Gastroesophageal sphincter (tissue), 4 donors: Measurements from ENCODE around the gene PLCB1. TPM values are rescaled to one million over a fixed set of nuclear protein-coding genes. Genes with fewer than 3 reads are reported as not detected.

Experiments
- ATAC-seq: fragments of 150-250 bp; one replicate; pipeline ENCODE4 v1.9.1; 2016; ENCODE audit warnings: mild to moderate bottlenecking, moderate library complexity
- H3K27ac ChIP-seq, 4 donors: fragments of 200-600 bp; sonication (generic) in 3 of 4; 1 replicate in 3 of 4; 2 replicates in 1 of 4; pipeline ENCODE4 v1.5.1; 2016 to 2019
- H3K27me3 ChIP-seq: fragments of 200-600 bp; sonication (generic); one replicate; pipeline ENCODE4 v1.5.1; 2019
- H3K36me3 ChIP-seq, 2 donors: fragments of 200-600 bp; sonication (generic); one replicate each; pipeline ENCODE4 v1.5.1; 2019; ENCODE audit warnings: control low read depth in 1 of 2
- H3K4me1 ChIP-seq, 3 donors: fragments of 200-600 bp; sonication (generic); 1 replicate in 2 of 3; 2 replicates in 1 of 3; pipeline ENCODE4 v1.5.1; 2016 to 2019; ENCODE audit warnings: control low read depth in 2 of 3
- H3K4me3 ChIP-seq, 2 donors: fragments of 200-600 bp; sonication (generic); one replicate each; pipeline ENCODE4 v1.5.1; 2019; ENCODE audit warnings: mild to moderate bottlenecking in 1 of 2, moderate library complexity in 1 of 2
- H3K9me3 ChIP-seq, 3 donors: fragments of 200-600 bp; sonication (generic); one replicate each; pipeline ENCODE4 v1.5.1; 2017 to 2019; ENCODE audit warnings: control low read depth in 2 of 3
- EP300 ChIP-seq: sonication (generic); formaldehyde crosslinking; IDR thresholded peaks from one replicate; pipeline ENCODE4 v1.6.1; 2017; ENCODE audit warnings: antibody characterized with exemption, mild to moderate bottlenecking
- POLR2A ChIP-seq, 2 donors: fragments of 450-650 bp; IDR thresholded peaks; one replicate each; pipeline ENCODE4 v1.6.1; 2017; ENCODE audit warnings: antibody characterized with exemption in 2 of 2, mild to moderate bottlenecking in 2 of 2, moderate library complexity in 1 of 2
- POLR2AphosphoS5 ChIP-seq: sonication (generic); formaldehyde crosslinking; IDR thresholded peaks from one replicate; pipeline ENCODE4 v1.6.1; 2017; ENCODE audit warnings: antibody characterized with exemption
- WGBS, 2 donors: methylation state at CpG; one replicate each; pipeline ENCODE4 v1.1.5; 2018; ENCODE audit warnings: low coverage in 1 of 2; 5-methylcytosine and 5-hydroxymethylcytosine counted together
- total RNA-seq, 4 donors: library from RNA; depleted of rRNA; stranded (reverse); fragments of >200 nt; gene quantifications; one replicate each; pipeline ENCODE4 v1.1.0, GENCODE V29; 2016
- TF ChIP-seq, protein P1 (sequence below), 4 experiments: fragments of 200-600 bp in 2 of 4; fragments of 450-650 bp in 2 of 4; sonication (generic) in 1 of 4; IDR thresholded peaks; one replicate each; pipeline ENCODE4 v1.5.1; 2017 to 2019; ENCODE audit warnings: antibody characterized with exemption in 4 of 4, mild to moderate bottlenecking in 2 of 4, moderate library complexity in 2 of 4

The PLCB1 gene
- total RNA-seq, 4 donors from 2014 or later, result 60.8 to 104 (median 69.0) TPM

- no peak overlapping the region for H3K4me3 ChIP-seq
- H3K4me1 ChIP-seq, result peaks cover 0 to 11% (median 0%) of the 10 kb centered on the region in 3 donors
- no peak for ATAC-seq
- H3K9me3 ChIP-seq, result no peaks in the 10 kb centered on the region
- 81% methylated on average over 4 of the region's 4 CpGs for WGBS, 2 donors
- peaks cover 0 to 19% of the 10 kb centered on the region in 2 donors for H3K36me3 ChIP-seq
- no peak for TF ChIP-seq POLR2A (IDR thresholded peaks at IDR 0.05)
- TF ChIP-seq, protein P1, sequence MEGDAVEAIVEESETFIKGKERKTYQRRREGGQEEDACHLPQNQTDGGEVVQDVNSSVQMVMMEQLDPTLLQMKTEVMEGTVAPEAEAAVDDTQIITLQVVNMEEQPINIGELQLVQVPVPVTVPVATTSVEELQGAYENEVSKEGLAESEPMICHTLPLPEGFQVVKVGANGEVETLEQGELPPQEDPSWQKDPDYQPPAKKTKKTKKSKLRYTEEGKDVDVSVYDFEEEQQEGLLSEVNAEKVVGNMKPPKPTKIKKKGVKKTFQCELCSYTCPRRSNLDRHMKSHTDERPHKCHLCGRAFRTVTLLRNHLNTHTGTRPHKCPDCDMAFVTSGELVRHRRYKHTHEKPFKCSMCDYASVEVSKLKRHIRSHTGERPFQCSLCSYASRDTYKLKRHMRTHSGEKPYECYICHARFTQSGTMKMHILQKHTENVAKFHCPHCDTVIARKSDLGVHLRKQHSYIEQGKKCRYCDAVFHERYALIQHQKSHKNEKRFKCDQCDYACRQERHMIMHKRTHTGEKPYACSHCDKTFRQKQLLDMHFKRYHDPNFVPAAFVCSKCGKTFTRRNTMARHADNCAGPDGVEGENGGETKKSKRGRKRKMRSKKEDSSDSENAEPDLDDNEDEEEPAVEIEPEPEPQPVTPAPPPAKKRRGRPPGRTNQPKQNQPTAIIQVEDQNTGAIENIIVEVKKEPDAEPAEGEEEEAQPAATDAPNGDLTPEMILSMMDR (IDR thresholded peaks at IDR 0.05), result no peak
- TF ChIP-seq POLR2AphosphoS5, result no peak
- no peak for TF ChIP-seq EP300
- no peak overlapping the region for H3K27ac ChIP-seq
- H3K27me3 ChIP-seq, result no peaks in the 10 kb centered on the region
These were observed 675.6 kb downstream of the PLCB1 start for GRCh38 chr20:8807480-8808201.

DNA sequence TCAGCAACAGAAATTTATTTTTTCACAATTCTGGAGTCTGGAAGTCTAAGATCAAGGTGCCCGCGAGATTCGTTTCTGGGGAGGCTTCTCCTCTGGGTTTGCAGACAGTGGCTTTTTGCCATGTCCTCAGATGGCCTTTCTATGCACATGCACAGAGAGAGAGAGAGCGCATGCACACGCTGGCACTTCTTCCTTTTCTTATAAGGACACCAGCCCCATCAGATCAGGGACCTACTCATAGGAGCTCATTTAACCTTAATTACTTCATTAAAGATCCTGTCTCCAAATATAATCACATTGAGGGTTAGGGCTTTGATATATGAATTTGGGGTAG, 676.1 kb downstream of the PLCB1 start:
- Histone ChIP-seq H3K4me1 (peaks cover 0 to 11% (median 0%) of the 10 kb centered on the region in 3 donors), H3K36me3 (peaks cover 0 to 17% of the 10 kb centered on the region in 2 donors), H3K27ac (no peak overlapping the region), H3K9me3 (no peaks in the 10 kb centered on the region), H3K27me3 (no peaks in the 10 kb centered on the region), H3K4me3 (no peak overlapping the region)
- TF ChIP-seq, protein P1 (IDR thresholded peaks at IDR 0.05), result no peak
- TF ChIP-seq POLR2A (IDR thresholded peaks at IDR 0.05) (no peak), EP300 (no peak), POLR2AphosphoS5 (no peak)
- no peak for ATAC-seq
- WGBS, 2 donors, result 44 to 52% methylated on average over 5 of the region's 5 CpGs

DNA sequence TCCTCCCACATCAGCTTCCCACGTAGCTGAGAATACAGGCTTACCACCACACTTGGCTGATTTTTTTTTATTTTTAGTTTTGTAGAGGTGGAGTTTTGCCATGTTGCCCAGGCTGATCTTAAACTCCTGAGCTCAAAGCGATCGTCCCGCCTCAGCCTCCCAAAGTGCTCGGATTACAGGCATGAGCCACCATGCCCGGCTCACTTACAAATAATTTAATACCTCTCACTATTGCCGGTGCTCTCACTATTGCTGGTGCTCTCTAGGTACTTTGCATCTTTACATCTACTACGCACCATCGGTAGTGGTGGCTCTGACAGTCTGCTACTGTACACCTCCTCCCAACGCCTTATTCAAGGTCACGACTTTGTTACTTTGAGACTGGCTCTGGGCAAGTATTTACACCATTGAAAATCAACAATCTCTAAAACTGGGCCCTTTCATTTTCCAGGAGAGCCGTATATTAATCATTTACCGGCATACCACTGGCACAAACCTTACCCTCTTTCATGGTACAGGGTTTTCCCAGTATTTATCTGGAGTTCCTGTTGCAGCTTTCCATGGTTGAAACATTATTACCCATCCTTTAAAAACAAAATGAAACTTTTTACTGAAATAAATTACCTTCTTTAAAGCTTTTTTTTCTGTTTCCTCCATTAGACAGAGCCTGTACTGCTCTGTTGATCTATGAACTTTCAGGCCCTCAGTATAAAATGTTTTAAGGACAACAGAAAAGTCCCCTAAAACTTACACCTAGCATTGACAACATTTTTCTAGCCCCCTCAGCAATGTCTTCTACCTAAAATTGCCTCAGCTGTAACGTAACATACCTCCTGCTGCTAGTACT, 677.3 kb downstream of the PLCB1 start:
- WGBS, 2 donors, result 90 to 92% methylated on average over 6 to 9 of the region's 14 CpGs
- H3K4me3 ChIP-seq, result no peak overlapping the region
- no peaks in the 10 kb centered on the region for H3K27me3 ChIP-seq
- no peak for ATAC-seq
- TF ChIP-seq POLR2A (IDR thresholded peaks at IDR 0.05) (no peak), POLR2AphosphoS5 (no peak), EP300 (no peak)
- TF ChIP-seq, protein P1 (IDR thresholded peaks at IDR 0.05), result no peak
- H3K4me1 ChIP-seq, result peaks cover 0 to 11% (median 0%) of the 10 kb centered on the region in 3 donors
- no peaks in the 10 kb centered on the region for H3K9me3 ChIP-seq
- peaks cover 0 to 12% of the 10 kb centered on the region in 2 donors for H3K36me3 ChIP-seq
- H3K27ac ChIP-seq, result no peak overlapping the region

DNA sequence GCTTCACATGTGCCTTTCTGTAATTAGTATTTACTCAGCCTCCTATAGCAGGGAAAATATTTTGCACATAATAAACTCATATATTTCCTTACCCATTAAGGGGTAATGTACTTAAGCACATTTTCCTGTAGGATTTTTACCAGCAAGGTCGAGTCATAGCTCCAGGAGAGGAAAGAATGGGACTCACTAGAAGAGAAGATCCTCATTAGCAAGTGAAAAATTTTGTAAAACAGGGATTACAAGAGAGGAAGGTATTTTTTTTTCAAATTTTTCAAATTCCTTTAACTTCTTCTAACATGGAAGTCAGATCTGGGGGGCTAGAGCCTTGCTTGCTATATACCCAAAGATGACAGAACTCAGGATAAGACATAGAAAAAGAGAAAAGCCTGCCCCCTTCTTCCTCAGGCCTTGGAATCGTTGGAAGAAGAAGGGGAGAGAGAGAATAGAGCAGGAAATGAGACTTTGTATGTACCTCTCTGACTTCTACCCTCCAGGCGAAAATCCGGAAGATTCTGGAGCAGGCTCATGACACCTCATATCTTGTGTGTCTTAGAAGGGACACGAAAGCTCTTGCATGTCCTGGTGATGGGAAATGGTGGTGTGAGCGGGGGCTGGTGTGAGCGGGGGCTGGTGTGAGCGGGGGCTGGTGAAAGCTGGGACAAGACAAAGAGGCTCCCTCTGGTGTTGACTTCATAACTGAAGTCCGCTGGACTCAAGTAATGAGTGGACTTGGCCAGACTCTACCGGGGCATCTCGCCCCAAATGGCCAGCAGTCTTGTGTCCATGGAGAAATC, 679.9 kb downstream of the PLCB1 start:
- no peak for TF ChIP-seq EP300
- TF ChIP-seq POLR2A (IDR thresholded peaks at IDR 0.05), result no peak
- TF ChIP-seq POLR2AphosphoS5, result no peak
- TF ChIP-seq, protein P1 (IDR thresholded peaks at IDR 0.05), result no peak
- 80 to 89% methylated on average over 2 to 5 of the region's 11 CpGs for WGBS, 2 donors
- no peak for ATAC-seq

More for the DNA sequence above, 679.9 kb downstream of the PLCB1 start:
- H3K27me3 ChIP-seq, result no peaks in the 10 kb centered on the region
- H3K4me1 ChIP-seq, result peaks cover 0 to 11% (median 0%) of the 10 kb centered on the region in 3 donors
- H3K36me3 ChIP-seq, result peaks cover 0 to 5% of the 10 kb centered on the region in 2 donors
- no peaks in the 10 kb centered on the region for H3K9me3 ChIP-seq
- H3K27ac ChIP-seq, result peak overlapping the region in 3 of 4 donors; percentile 28 to 52 (median 32)
- no peak overlapping the region for H3K4me3 ChIP-seq
